ENCODE results near the gene TSHZ2. TPM values are rescaled to one million over a fixed set of nuclear protein-coding genes. Genes with fewer than 3 reads are reported as not detected.

Gene TSHZ2
- total and polyA plus RNA-seq, 3 donors from 2014 or later, result 13.0 to 41.9 (median 40.4) TPM

GRCh38 chr20:52939141-52939540 is 33.0 kb upstream of the TSHZ2 start:
- Histone ChIP-seq H3K4me3 (no peak overlapping the region), H3K27me3 (no peaks in the 10 kb centered on the region), H3K4me1 (no peaks in the 10 kb centered on the region), H3K27ac (no peak overlapping the region), H3K9me3 (no peaks in the 10 kb centered on the region), H3K36me3 (ENCODE audit: low read depth, missing control alignments) (no peaks in the 10 kb centered on the region)
- intact Hi-C loops (cut with DNase I; ENCODE audit: low total_unique reads), result no loop called here
- WGBS, 2 donors, result 75 to 78% methylated on average over 4 of the region's 4 CpGs
- no peak for DNase-seq
- no peak for TF ChIP-seq POLR2A (IDR thresholded peaks at IDR 0.05)
- TF ChIP-seq, protein P1, sequence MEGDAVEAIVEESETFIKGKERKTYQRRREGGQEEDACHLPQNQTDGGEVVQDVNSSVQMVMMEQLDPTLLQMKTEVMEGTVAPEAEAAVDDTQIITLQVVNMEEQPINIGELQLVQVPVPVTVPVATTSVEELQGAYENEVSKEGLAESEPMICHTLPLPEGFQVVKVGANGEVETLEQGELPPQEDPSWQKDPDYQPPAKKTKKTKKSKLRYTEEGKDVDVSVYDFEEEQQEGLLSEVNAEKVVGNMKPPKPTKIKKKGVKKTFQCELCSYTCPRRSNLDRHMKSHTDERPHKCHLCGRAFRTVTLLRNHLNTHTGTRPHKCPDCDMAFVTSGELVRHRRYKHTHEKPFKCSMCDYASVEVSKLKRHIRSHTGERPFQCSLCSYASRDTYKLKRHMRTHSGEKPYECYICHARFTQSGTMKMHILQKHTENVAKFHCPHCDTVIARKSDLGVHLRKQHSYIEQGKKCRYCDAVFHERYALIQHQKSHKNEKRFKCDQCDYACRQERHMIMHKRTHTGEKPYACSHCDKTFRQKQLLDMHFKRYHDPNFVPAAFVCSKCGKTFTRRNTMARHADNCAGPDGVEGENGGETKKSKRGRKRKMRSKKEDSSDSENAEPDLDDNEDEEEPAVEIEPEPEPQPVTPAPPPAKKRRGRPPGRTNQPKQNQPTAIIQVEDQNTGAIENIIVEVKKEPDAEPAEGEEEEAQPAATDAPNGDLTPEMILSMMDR (IDR thresholded peaks at IDR 0.05), result no peak

DNA sequence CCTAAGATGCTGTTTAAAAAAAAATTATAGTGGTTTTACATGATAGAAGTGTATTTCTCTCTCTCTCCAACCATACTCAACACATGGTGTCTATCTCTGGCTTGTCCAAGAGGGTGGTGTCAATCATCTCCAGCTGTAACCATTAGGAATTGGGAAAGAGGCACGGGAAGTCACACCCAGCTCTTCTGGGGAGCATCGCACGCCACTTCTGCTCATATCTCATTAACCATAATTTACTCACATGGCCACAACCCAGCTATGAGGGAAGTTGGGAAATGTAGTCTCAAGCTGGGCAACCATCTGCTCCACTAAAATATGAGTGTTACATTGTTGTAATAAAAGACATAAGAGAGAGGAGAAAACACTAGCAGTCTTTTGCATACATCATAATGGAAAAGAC is 30.4 kb upstream of the TSHZ2 start:
- Histone ChIP-seq H3K9me3 (no peaks in the 10 kb centered on the region), H3K36me3 (ENCODE audit: low read depth, missing control alignments) (no peaks in the 10 kb centered on the region), H3K4me3 (no peak overlapping the region), H3K27ac (no peak overlapping the region), H3K4me1 (no peaks in the 10 kb centered on the region), H3K27me3 (no peaks in the 10 kb centered on the region)
- 86 to 88% methylated on average over 3 of the region's 3 CpGs for WGBS, 2 donors
- intact Hi-C loops (cut with DNase I; ENCODE audit: low total_unique reads), result no loop called here
- DNase-seq, result no peak
- TF ChIP-seq, protein P1 (IDR thresholded peaks at IDR 0.05), result no peak
- no peak for TF ChIP-seq POLR2A (IDR thresholded peaks at IDR 0.05)

DNA sequence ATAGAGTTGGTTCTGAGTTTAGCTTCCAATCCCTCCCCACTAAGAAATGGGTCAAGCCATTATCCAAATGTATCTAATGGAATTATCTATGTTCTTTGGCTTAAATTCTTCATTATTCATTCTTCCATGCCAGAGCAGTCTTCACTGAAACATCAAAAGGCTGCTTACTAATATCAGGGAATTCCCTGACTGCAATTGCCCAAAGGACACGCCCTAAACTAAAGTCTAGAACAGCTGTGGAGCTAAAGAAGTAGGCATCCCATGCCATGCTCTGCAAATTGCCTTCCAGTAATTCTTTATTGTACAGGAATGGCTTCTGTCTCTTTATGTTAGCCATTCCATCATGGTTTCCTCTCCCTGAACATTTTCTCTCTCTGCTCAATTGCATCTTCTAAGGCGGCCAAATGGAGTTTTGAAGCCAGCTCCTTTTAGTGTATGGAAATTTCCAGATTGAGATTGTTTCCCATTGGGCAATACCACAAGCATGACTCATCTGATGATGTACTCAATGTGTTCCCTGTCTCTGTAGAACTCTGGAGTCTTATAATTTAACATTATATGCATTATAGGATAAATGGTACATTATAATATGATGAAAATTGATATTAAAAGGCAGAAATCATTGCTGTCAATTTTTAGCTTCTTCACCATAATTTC is 28.8 kb upstream of the TSHZ2 start:
- Histone ChIP-seq H3K27me3 (no peaks in the 10 kb centered on the region), H3K4me3 (no peak overlapping the region)

DNA sequence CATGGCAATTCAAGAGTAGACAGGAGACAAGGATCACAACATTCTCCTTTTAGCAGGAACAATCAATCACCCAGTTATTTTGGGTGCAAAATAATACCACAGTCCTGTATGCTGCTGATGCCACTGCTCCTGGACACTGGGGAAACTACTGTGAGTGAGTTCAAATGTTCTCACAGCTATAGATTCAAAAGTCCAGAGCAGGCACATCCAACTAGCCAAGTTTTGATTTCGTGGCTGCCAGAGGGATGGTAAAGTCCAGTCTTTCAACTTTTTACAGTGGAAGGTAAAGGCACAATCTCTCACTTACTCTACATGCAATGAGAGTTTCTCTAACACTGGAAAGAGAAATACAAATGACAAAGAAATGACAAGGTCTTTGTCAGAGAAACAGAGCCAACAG is 26.9 kb upstream of the TSHZ2 start:
- no peak for DNase-seq
- TF ChIP-seq POLR2A (IDR thresholded peaks at IDR 0.05), result no peak
- TF ChIP-seq, protein P1 (IDR thresholded peaks at IDR 0.05), result no peak
- Histone ChIP-seq H3K27ac (no peak overlapping the region), H3K9me3 (no peaks in the 10 kb centered on the region), H3K27me3 (no peaks in the 10 kb centered on the region), H3K4me1 (no peaks in the 10 kb centered on the region), H3K4me3 (no peak overlapping the region), H3K36me3 (ENCODE audit: low read depth, missing control alignments) (no peaks in the 10 kb centered on the region)
- WGBS, 2 donors, result 66 to 69% methylated on average over 1 of the region's 1 CpG
- intact Hi-C loops (cut with DNase I; ENCODE audit: low total_unique reads), result no loop called here

More for the DNA sequence above, 28.8 kb upstream of the TSHZ2 start:
- Histone ChIP-seq H3K36me3 (ENCODE audit: low read depth, missing control alignments) (no peaks in the 10 kb centered on the region), H3K9me3 (no peaks in the 10 kb centered on the region), H3K4me1 (no peaks in the 10 kb centered on the region), H3K27ac (no peak overlapping the region)
- TF ChIP-seq, protein P1 (IDR thresholded peaks at IDR 0.05), result no peak
- DNase-seq, result no peak
- intact Hi-C loops (cut with DNase I; ENCODE audit: low total_unique reads), result no loop called here
- 82 to 86% methylated on average over 2 of the region's 2 CpGs for WGBS, 2 donors

- WGBS, 2 donors, result 89 to 93% methylated on average over 2 of the region's 2 CpGs
- TF ChIP-seq POLR2A (IDR thresholded peaks at IDR 0.05), result no peak
- TF ChIP-seq, protein P1 (IDR thresholded peaks at IDR 0.05), result no peak
- H3K9me3 ChIP-seq, result no peaks in the 10 kb centered on the region
Observed at GRCh38 chr20:52945862-52946522, 26.2 kb upstream of the TSHZ2 start.

More at GRCh38 chr20:52945862-52946522, 26.2 kb upstream of the TSHZ2 start:
- H3K4me1 ChIP-seq, result no peaks in the 10 kb centered on the region
- intact Hi-C loops (cut with DNase I; ENCODE audit: low total_unique reads), result no loop called here
- H3K4me3 ChIP-seq, result no peak overlapping the region
- no peaks in the 10 kb centered on the region for H3K36me3 ChIP-seq (ENCODE audit: low read depth, missing control alignments)
- DNase-seq, result no peak
- no peak overlapping the region for H3K27ac ChIP-seq
- no peaks in the 10 kb centered on the region for H3K27me3 ChIP-seq

All from testis (tissue), 3 donors.